Activated T-helper 1 cell treated with Interleukin-2 at 50 U/mL for 16 hours (primary cell): ENCODE results near the gene AUTS2.

Source experiments
- DNase-seq: peaks from one replicate; pipeline ENCODE4 v3.0.0-alpha.2; 2020; ENCODE audit warnings: low read depth

Gene AUTS2

GRCh38 chr7:69723663-69724062, 125.4 kb downstream of the AUTS2 start:
- no peak for DNase-seq

GRCh38 chr7:69728304-69728703, 130.0 kb downstream of the AUTS2 start:
- DNase-seq, result no peak

- no peak for DNase-seq
These were observed 133.9 kb downstream of the AUTS2 start for GRCh38 chr7:69732203-69732602.

GRCh38 chr7:69735582-69735981, 137.3 kb downstream of the AUTS2 start:
- DNase-seq, result no peak

- DNase-seq, result no peak
These were observed 138.0 kb downstream of the AUTS2 start for GRCh38 chr7:69736126-69736810.

- DNase-seq, result no peak
These were observed 140.2 kb downstream of the AUTS2 start for GRCh38 chr7:69738396-69738951.

GRCh38 chr7:69739190-69739589, 140.9 kb downstream of the AUTS2 start:
- DNase-seq, result no peak

GRCh38 chr7:69739931-69740431, 141.7 kb downstream of the AUTS2 start:
- no peak for DNase-seq

GRCh38 chr7:69742237-69742636, 144.0 kb downstream of the AUTS2 start:
- DNase-seq, result no peak

GRCh38 chr7:69743436-69743835, 145.2 kb downstream of the AUTS2 start:
- DNase-seq, result no peak

- DNase-seq, result no peak
These were observed 145.8 kb downstream of the AUTS2 start for GRCh38 chr7:69744026-69744425.

GRCh38 chr7:69746383-69746782, 148.1 kb downstream of the AUTS2 start:
- DNase-seq, result no peak

GRCh38 chr7:69747144-69747543, 148.9 kb downstream of the AUTS2 start:
- no peak for DNase-seq

- DNase-seq, result no peak
These were observed 150.3 kb downstream of the AUTS2 start for GRCh38 chr7:69748530-69748929.

GRCh38 chr7:69749372-69749979, 151.2 kb downstream of the AUTS2 start:
- no peak for DNase-seq

- DNase-seq, result no peak
These were observed 151.7 kb downstream of the AUTS2 start for GRCh38 chr7:69749994-69750393.

GRCh38 chr7:69751026-69751425, 152.8 kb downstream of the AUTS2 start:
- no peak for DNase-seq

GRCh38 chr7:69753981-69754380, 155.7 kb downstream of the AUTS2 start:
- DNase-seq, result no peak

- DNase-seq, result no peak
These were observed 156.2 kb downstream of the AUTS2 start for GRCh38 chr7:69754476-69754875.

GRCh38 chr7:69756235-69756634, 158.0 kb downstream of the AUTS2 start:
- no peak for DNase-seq

- no peak for DNase-seq
These were observed 159.3 kb downstream of the AUTS2 start for GRCh38 chr7:69757528-69757927.

GRCh38 chr7:69757981-69758430, 159.7 kb downstream of the AUTS2 start:
- no peak for DNase-seq

- DNase-seq, result no peak
These were observed 161.1 kb downstream of the AUTS2 start for GRCh38 chr7:69759373-69759772.
